H9 (cell line): ENCODE data around the gene ECSIT. TPM values are rescaled to one million over a fixed set of nuclear protein-coding genes. Genes with fewer than 3 reads are reported as not detected.

Source experiments
- DNase-seq: peaks from one replicate; pipeline ENCODE4 v3.0.0-alpha.2; 2017
- H2AFZ ChIP-seq: one replicate; pipeline ENCODE4 v1.6.1; 2013; ENCODE audit warnings: mild to moderate bottlenecking, low read length, control low read depth, moderate library complexity
- H2AK5ac ChIP-seq: 2 replicates; pipeline ENCODE4 v1.6.1; 2013; ENCODE audit warnings: low read length, control low read depth, mixed read lengths; ENCODE audit not compliant: insufficient read length
- H2BK120ac ChIP-seq: one replicate; pipeline ENCODE4 v1.6.1; 2013; ENCODE audit warnings: low read depth, mild to moderate bottlenecking, low read length, control low read depth, inconsistent platforms; ENCODE audit not compliant: poor library complexity, severe bottlenecking
- H2BK12ac ChIP-seq: 2 replicates; pipeline ENCODE4 v1.6.1; 2013; ENCODE audit warnings: low read length, control low read depth, mixed read lengths, low read depth; ENCODE audit not compliant: insufficient read length
- H2BK15ac ChIP-seq: 2 replicates; pipeline ENCODE4 v1.6.1; 2013; ENCODE audit warnings: low read depth, low read length, control low read depth
- H2BK20ac ChIP-seq: one replicate; pipeline ENCODE4 v1.6.1; 2013; ENCODE audit warnings: low read depth, mild to moderate bottlenecking, low read length, control low read depth, inconsistent platforms; ENCODE audit not compliant: poor library complexity, severe bottlenecking
- H2BK5ac ChIP-seq: 2 replicates; pipeline ENCODE4 v1.6.1; 2013; ENCODE audit warnings: low read length, control low read depth, mixed read lengths; ENCODE audit not compliant: insufficient read length
- H3K14ac ChIP-seq: 2 replicates; pipeline ENCODE4 v1.6.1; 2013; ENCODE audit warnings: low read length, control low read depth; ENCODE audit not compliant: insufficient read depth
- H3K18ac ChIP-seq: 2 replicates; pipeline ENCODE4 v1.6.1; 2013; ENCODE audit warnings: low read depth, mild to moderate bottlenecking, mixed read lengths, low read length, control low read depth; ENCODE audit not compliant: insufficient read length
- H3K23ac ChIP-seq: 2 replicates; pipeline ENCODE4 v1.6.1; 2013; ENCODE audit warnings: low read length, control low read depth, mixed read lengths, low read depth; ENCODE audit not compliant: insufficient read length
- H3K23me2 ChIP-seq: 2 replicates; pipeline ENCODE4 v1.6.1; 2013; ENCODE audit warnings: low read depth, mild to moderate bottlenecking, mixed read lengths, low read length, control low read depth; ENCODE audit not compliant: insufficient read length, poor library complexity, severe bottlenecking
- H3K27ac ChIP-seq: 2 replicates; pipeline ENCODE4 v1.5.1; 2013; ENCODE audit warnings: low read length, control low read depth, mixed read lengths, low read depth; ENCODE audit not compliant: insufficient read length
- H3K27me3 ChIP-seq: 2 replicates; pipeline ENCODE4 v1.6.1; 2013; ENCODE audit warnings: low read length, control low read depth, inconsistent platforms; ENCODE audit not compliant: insufficient read depth
- H3K4ac ChIP-seq: 2 replicates; pipeline ENCODE4 v1.6.1; 2013; ENCODE audit warnings: low read depth, mild to moderate bottlenecking, control low read depth, inconsistent platforms, low read length, moderate library complexity
- H3K4me1 ChIP-seq: 2 replicates; pipeline ENCODE4 v1.6.1; 2013; ENCODE audit warnings: low read length, control low read depth, inconsistent platforms; ENCODE audit not compliant: insufficient read depth
- H3K4me2 ChIP-seq: 2 replicates; pipeline ENCODE4 v1.6.1; 2013; ENCODE audit warnings: low read length, control low read depth, mixed read lengths; ENCODE audit not compliant: insufficient read length, insufficient read depth
- H3K56ac ChIP-seq: 2 replicates; pipeline ENCODE4 v1.6.1; 2013; ENCODE audit warnings: low read depth, mild to moderate bottlenecking, mixed read lengths, low read length, control low read depth; ENCODE audit not compliant: insufficient read length
- H3K79me1 ChIP-seq: 2 replicates; pipeline ENCODE4 v1.6.1; 2013; ENCODE audit warnings: low read depth, mild to moderate bottlenecking, moderate library complexity, low read length, control low read depth, inconsistent platforms; ENCODE audit not compliant: insufficient read depth, poor library complexity, severe bottlenecking
- H3K79me2 ChIP-seq: 2 replicates; pipeline ENCODE4 v1.6.1; 2013; ENCODE audit warnings: low read length, control low read depth, inconsistent platforms; ENCODE audit not compliant: insufficient read depth
- H3K9ac ChIP-seq: 2 replicates; pipeline ENCODE4 v1.6.1; 2013; ENCODE audit warnings: low read length, control low read depth, mixed read lengths; ENCODE audit not compliant: insufficient read length; ENCODE audit errors: extremely low read depth
- H3K9me3 ChIP-seq: one replicate; pipeline ENCODE4 v1.6.1; 2013; ENCODE audit warnings: low read depth, low read length, inconsistent platforms; ENCODE audit not compliant: control insufficient read depth
- H3T11ph ChIP-seq: one replicate; pipeline ENCODE4 v1.6.1; 2013; ENCODE audit warnings: mild to moderate bottlenecking, low read length, control low read depth, inconsistent platforms
- H4K20me1 ChIP-seq: one replicate; pipeline ENCODE4 v1.6.1; 2013; ENCODE audit not compliant: control insufficient read depth, insufficient read length, insufficient read depth
- H4K5ac ChIP-seq: 2 replicates; pipeline ENCODE4 v1.6.1; 2013; ENCODE audit warnings: low read depth, mild to moderate bottlenecking, mixed read lengths, low read length, control low read depth; ENCODE audit not compliant: insufficient read length
- H4K8ac ChIP-seq: replicated peaks from 2 replicates; pipeline ENCODE4 v1.6.1; 2013; ENCODE audit warnings: low read length, control low read depth, mixed read lengths, low read depth; ENCODE audit not compliant: insufficient read length
- H4K91ac ChIP-seq: 2 replicates; pipeline ENCODE4 v1.6.1; 2013; ENCODE audit warnings: low read depth, mild to moderate bottlenecking, moderate library complexity, mixed read lengths, low read length, control low read depth; ENCODE audit not compliant: insufficient read length
- H3K27ac Mint-ChIP-seq, 3 experiments: 2 replicates in 2 of 3; 3 replicates in 1 of 3; pipeline ENCODE4 v1.8.0; 2020 to 2021; ENCODE audit warnings: mixed read lengths in 3 of 3, mild to moderate bottlenecking in 1 of 3, moderate library complexity in 1 of 3
- H3K27me3 Mint-ChIP-seq: 2 replicates; pipeline ENCODE4 v1.8.0; 2021; ENCODE audit warnings: low read depth, mild to moderate bottlenecking, moderate library complexity, mixed read lengths
- H3K36me3 Mint-ChIP-seq, 3 experiments: 2 replicates in 2 of 3; 3 replicates in 1 of 3; pipeline ENCODE4 v1.8.0; 2020 to 2021; ENCODE audit warnings: low read depth in 3 of 3, mixed read lengths in 3 of 3; ENCODE audit not compliant: insufficient read depth in 1 of 3
- H3K4me1 Mint-ChIP-seq, 2 experiments: 2 replicates each; pipeline ENCODE4 v1.8.0; 2020; ENCODE audit warnings: mixed read lengths in 2 of 2
- H3K4me3 Mint-ChIP-seq, 2 experiments: 2 replicates in 1 of 2; 3 replicates in 1 of 2; pipeline ENCODE4 v1.8.0; 2020 to 2021; ENCODE audit warnings: mild to moderate bottlenecking in 2 of 2, mixed read lengths in 2 of 2, moderate library complexity in 1 of 2
- H3K9me3 Mint-ChIP-seq, 2 experiments: 2 replicates in 1 of 2; 3 replicates in 1 of 2; pipeline ENCODE4 v1.8.0; 2020; ENCODE audit warnings: mild to moderate bottlenecking in 2 of 2, mixed read lengths in 2 of 2, moderate library complexity in 1 of 2
- WGBS: extraction: QIAGEN DNeasy Blood & Tissue Kit; methylation state at CpG from one replicate; pipeline ENCODE4 v1.1.7; 2013; ENCODE audit warnings: missing lambda C conversion rate, low lambda C conversion rate, mixed read lengths; ENCODE audit not compliant: insufficient read length; ENCODE audit errors: extremely low coverage; 5-methylcytosine and 5-hydroxymethylcytosine counted together
- total RNA-seq: library from RNA; stranded (reverse); gene quantifications from 2 replicates; pipeline ENCODE4 v1.2.1, GENCODE V29; 2021
- TF ChIP-seq, protein P1 (sequence below): fragments of 200-600 bp; sonication (generic); conservative IDR thresholded peaks from 3 replicates; pipeline ENCODE4 v1.8.0; 2021; ENCODE audit warnings: antibody characterized with exemption, mild to moderate bottlenecking

The ECSIT gene
- total RNA-seq, 1 experiment from 2014 or later: 42.4 TPM

DNA sequence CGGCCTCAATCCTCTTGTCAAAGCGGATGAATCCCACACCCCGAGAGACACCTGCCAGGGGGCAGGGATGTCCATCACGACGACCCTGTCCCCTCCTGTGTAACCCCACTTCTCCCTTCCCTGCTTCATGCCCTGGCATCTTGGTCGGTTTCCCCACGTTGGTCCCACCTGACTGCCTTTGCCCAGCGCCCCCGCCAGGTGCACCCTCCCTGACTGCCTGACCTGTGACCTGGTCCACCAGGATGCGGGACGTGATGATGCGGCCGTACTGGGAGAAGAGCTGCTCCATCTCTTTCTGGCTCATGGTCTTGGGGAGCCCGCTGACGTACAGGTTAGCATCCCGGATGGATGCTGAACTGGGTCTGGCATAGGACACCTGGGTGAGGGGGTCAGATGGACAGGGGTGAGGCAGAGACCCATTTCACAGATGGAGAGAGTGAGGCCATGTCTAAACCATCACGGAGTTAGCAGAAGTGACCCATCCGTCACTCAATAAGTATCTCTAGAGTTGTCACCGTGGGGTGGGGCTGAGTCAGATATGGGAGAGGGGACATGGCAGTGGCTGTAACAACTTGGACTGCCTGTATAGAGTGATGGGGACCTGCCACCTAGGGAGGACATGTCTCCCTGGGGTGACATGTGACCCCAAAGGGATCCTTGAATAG, 70.6 kb downstream of the ECSIT start:
- Histone ChIP-seq H2BK12ac (no peak overlapping the region), H2BK120ac (no peak overlapping the region), H2BK15ac (no peak overlapping the region), H3K79me2 (no peaks in the 10 kb centered on the region), H3K56ac (no peak overlapping the region), H4K20me1 (no peaks in the 10 kb centered on the region), H3K14ac (no peak overlapping the region), H2BK20ac (no peak overlapping the region), H2AK5ac (no peak overlapping the region), H3K18ac (no peak overlapping the region), H3K9me3 (no peaks in the 10 kb centered on the region), H3K79me1 (no peaks in the 10 kb centered on the region), H3K27ac (no peak overlapping the region), H4K91ac (no peak overlapping the region), H4K5ac (no peak overlapping the region), H4K8ac (no peak overlapping the region), H2AFZ (no peak overlapping the region), H2BK5ac (no peak overlapping the region), H3K4ac (no peak overlapping the region), H3K4me2 (no peak overlapping the region), H3K4me1 (no peaks in the 10 kb centered on the region), H3K27me3 (no peaks in the 10 kb centered on the region), H3T11ph (no peak overlapping the region), H3K23ac (no peak overlapping the region), H3K9ac (no peak overlapping the region), H3K23me2 (no peaks in the 10 kb centered on the region)
- TF ChIP-seq, protein P1, sequence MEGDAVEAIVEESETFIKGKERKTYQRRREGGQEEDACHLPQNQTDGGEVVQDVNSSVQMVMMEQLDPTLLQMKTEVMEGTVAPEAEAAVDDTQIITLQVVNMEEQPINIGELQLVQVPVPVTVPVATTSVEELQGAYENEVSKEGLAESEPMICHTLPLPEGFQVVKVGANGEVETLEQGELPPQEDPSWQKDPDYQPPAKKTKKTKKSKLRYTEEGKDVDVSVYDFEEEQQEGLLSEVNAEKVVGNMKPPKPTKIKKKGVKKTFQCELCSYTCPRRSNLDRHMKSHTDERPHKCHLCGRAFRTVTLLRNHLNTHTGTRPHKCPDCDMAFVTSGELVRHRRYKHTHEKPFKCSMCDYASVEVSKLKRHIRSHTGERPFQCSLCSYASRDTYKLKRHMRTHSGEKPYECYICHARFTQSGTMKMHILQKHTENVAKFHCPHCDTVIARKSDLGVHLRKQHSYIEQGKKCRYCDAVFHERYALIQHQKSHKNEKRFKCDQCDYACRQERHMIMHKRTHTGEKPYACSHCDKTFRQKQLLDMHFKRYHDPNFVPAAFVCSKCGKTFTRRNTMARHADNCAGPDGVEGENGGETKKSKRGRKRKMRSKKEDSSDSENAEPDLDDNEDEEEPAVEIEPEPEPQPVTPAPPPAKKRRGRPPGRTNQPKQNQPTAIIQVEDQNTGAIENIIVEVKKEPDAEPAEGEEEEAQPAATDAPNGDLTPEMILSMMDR: no peak
- DNase-seq: no peak
- Mint-ChIP-seq H3K9me3 (no peaks in the 10 kb centered on the region; a peak in 1 of 5 replicates), H3K4me3 (no peak overlapping the region), H3K27ac (no peak overlapping the region; a peak in 2 of 7 replicates), H3K36me3 (no peaks in the 10 kb centered on the region), H3K4me1 (peaks cover 7 to 23% of the 10 kb centered on the region in 2 experiments), H3K27me3 (peaks cover 4% of the 10 kb centered on the region; the same call in 1 of the 2 replicates)
- WGBS: no CpG with 5 or more reads among the region's 19 CpGs
